ENCODE data around the gene CXorf66.

DNA sequence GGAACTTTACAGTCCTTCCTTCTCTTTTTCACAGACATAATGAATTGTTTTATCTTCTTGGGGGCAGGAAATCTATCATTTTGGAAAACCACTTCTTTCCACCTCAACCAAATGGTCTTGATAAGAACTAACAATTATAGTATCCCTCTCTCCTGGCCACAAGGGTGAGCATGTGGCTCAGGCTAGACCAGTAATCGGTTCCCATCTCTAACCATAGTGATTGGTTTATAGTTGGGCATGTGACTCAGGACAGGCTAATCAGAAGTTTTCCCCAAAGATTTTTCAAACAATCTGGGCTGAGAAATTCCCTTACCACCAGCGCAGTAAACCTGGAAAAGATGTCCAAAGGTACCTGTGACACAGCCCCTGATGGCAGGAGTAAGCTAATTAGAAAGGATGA is 4.0 kb upstream of the CXorf66 start:
- TF ChIP-seq, protein P1, sequence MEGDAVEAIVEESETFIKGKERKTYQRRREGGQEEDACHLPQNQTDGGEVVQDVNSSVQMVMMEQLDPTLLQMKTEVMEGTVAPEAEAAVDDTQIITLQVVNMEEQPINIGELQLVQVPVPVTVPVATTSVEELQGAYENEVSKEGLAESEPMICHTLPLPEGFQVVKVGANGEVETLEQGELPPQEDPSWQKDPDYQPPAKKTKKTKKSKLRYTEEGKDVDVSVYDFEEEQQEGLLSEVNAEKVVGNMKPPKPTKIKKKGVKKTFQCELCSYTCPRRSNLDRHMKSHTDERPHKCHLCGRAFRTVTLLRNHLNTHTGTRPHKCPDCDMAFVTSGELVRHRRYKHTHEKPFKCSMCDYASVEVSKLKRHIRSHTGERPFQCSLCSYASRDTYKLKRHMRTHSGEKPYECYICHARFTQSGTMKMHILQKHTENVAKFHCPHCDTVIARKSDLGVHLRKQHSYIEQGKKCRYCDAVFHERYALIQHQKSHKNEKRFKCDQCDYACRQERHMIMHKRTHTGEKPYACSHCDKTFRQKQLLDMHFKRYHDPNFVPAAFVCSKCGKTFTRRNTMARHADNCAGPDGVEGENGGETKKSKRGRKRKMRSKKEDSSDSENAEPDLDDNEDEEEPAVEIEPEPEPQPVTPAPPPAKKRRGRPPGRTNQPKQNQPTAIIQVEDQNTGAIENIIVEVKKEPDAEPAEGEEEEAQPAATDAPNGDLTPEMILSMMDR (IDR thresholded peaks at IDR 0.05) = no peak
- TF ChIP-seq POLR2A (IDR thresholded peaks at IDR 0.05) (no peak), POLR2AphosphoS5 (IDR thresholded peaks at IDR 0.05) (no peak), EP300 (IDR thresholded peaks at IDR 0.05; ENCODE audit: low read depth) (no peak)
